KG1 (cell line): ENCODE measurements around the gene POLG.
"Not testable (repeated sequence)": the region's sequence is repeated elsewhere in the genome, so short reads cannot be mapped to it uniquely, and the experiment has no call there.

Experiments used
- DNase-seq: peaks from one replicate; lab custom pipeline; 2025; lab: John Stamatoyannopoulos, UW

Gene POLG

GRCh38 chr15:89278307-89278706 lies 56.3 kb downstream of the POLG start:
- no peak for DNase-seq

DNA sequence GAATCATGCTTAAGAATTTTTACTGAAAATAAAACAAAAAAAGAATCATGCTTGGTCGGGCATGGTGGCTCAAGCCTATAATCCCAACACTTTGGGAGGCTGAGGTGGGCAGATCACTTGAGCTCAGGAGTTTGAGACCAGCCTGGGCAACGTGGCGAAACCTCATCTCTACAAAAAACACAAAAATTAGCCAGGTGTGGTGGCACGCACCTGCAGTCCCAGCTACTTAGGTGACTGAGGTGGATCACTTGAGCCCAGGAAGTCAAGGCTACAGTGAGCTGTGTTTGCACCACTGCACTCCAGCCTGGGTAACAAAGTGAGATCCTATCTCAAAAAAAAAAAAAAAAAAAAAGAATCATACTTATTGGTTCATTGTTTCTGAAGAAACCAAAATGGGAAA lies 57.3 kb downstream of the POLG start:
- not testable (repeated sequence) for DNase-seq
